H1 (cell line): ENCODE data around the gene BCKDHA. TPM values are rescaled to one million over a fixed set of nuclear protein-coding genes. Genes with fewer than 3 reads are reported as not detected.

ENCODE experiments used
- CTCF ChIA-PET: fragments of 300-600 bp; sonication (Branson Sonifier 250); formaldehyde crosslinking; loops from one replicate; lab custom pipeline; 2021; ENCODE audit not compliant: partially characterized antibody; lab: Charles Lee
- POLR2A ChIA-PET: fragments of 300-600 bp; sonication (Branson Sonifier 250); formaldehyde crosslinking; loops from one replicate; lab custom pipeline; 2021; ENCODE audit warnings: inconsistent platforms; ENCODE audit not compliant: partially characterized antibody; lab: Charles Lee
- DNase-seq, 2 experiments: peaks; one replicate each; pipeline versions ENCODE4 v3.0.0 to v3.0.0-alpha.2; 2010 to 2022; ENCODE audit warnings: low spot score in 2 of 2, low read depth in 1 of 2, mixed read lengths in 1 of 2
- FAIRE-seq: peaks from 2 replicates; lab custom pipeline; 2011; peaks lifted over from hg19 to GRCh38; lab: Jason Lieb, UNC
- H2AFZ ChIP-seq: 2 replicates; pipeline ENCODE4 v1.8.1; 2012; ENCODE audit warnings: low read length, inconsistent platforms
- H2AK5ac ChIP-seq: 2 replicates; pipeline ENCODE4 v1.6.1; 2013; ENCODE audit warnings: low read depth, low read length
- H2BK120ac ChIP-seq: replicated peaks from 2 replicates; pipeline ENCODE3; 2013; ENCODE audit warnings: low read depth, low read length, inconsistent platforms
- H2BK12ac ChIP-seq: 2 replicates; pipeline ENCODE4 v1.6.1; 2013; ENCODE audit warnings: low read depth, low read length
- H2BK15ac ChIP-seq: 2 replicates; pipeline ENCODE4 v1.6.1; 2013; ENCODE audit warnings: low read length
- H2BK20ac ChIP-seq: 2 replicates; pipeline ENCODE4 v1.6.1; 2013; ENCODE audit warnings: low read length
- H2BK5ac ChIP-seq: 2 replicates; pipeline ENCODE4 v1.6.1; 2013; ENCODE audit warnings: low read depth, low read length
- H3K14ac ChIP-seq: 2 replicates; pipeline ENCODE4 v1.6.1; 2013; ENCODE audit warnings: inconsistent platforms; ENCODE audit not compliant: insufficient read length
- H3K18ac ChIP-seq: 2 replicates; pipeline ENCODE4 v1.6.1; 2013; ENCODE audit warnings: low read length; ENCODE audit errors: extremely low read depth
- H3K23ac ChIP-seq: 2 replicates; pipeline ENCODE4 v1.6.1; 2013; ENCODE audit warnings: inconsistent platforms; ENCODE audit not compliant: insufficient read length
- H3K23me2 ChIP-seq: 2 replicates; pipeline ENCODE4 v1.6.1; 2013; ENCODE audit warnings: low read depth, low read length
- H3K27ac ChIP-seq: 2 replicates; pipeline ENCODE4 v1.6.1; 2011; ENCODE audit warnings: low read depth, low read length, inconsistent platforms
- H3K27me3 ChIP-seq, 4 experiments: replicated peaks in 1 of 4; 1 replicate in 1 of 4; 2 replicates in 3 of 4; pipeline versions ENCODE4 v1.6.1 to v1.8.1; 2011 to 2013; ENCODE audit warnings: low read length in 3 of 4, mild to moderate bottlenecking in 3 of 4, inconsistent platforms in 2 of 4, mixed read lengths in 2 of 4, moderate library complexity in 1 of 4; ENCODE audit not compliant: control insufficient read depth in 3 of 4, insufficient read depth in 3 of 4; ENCODE audit errors: extremely low read depth in 1 of 4
- H3K36me3 ChIP-seq, 4 experiments: 2 replicates each; pipeline versions ENCODE4 v1.6.1 to v1.8.1; 2011 to 2013; ENCODE audit warnings: mild to moderate bottlenecking in 4 of 4, low read length in 3 of 4, moderate library complexity in 2 of 4, control low read depth in 1 of 4, inconsistent platforms in 1 of 4; ENCODE audit not compliant: insufficient read depth in 4 of 4, control insufficient read depth in 2 of 4
- H3K4ac ChIP-seq: replicated peaks from 2 replicates; pipeline ENCODE3; 2013; ENCODE audit warnings: low read length, low read depth, mixed read lengths, inconsistent platforms; ENCODE audit not compliant: insufficient read length
- H3K4me1 ChIP-seq, 4 experiments: replicated peaks in 1 of 4; 1 replicate in 1 of 4; 2 replicates in 3 of 4; pipeline versions ENCODE4 v1.6.1 to v1.8.1; 2011 to 2013; ENCODE audit warnings: low read length in 3 of 4, inconsistent platforms in 2 of 4, mixed read lengths in 1 of 4; ENCODE audit not compliant: insufficient read depth in 4 of 4, control insufficient read depth in 3 of 4
- H3K4me2 ChIP-seq, 2 experiments: 2 replicates each; pipeline versions ENCODE4 v1.6.1 to v1.8.1; 2011 to 2013; ENCODE audit warnings: low read depth in 2 of 2, low read length in 2 of 2, control low read depth in 1 of 2, inconsistent platforms in 1 of 2, mild to moderate bottlenecking in 1 of 2; ENCODE audit not compliant: insufficient read depth in 1 of 2
- H3K4me3 ChIP-seq, 4 experiments: fragments of 200-600, 300-600 bp in 1 of 4; sonication (generic), shearing (Covaris generic), sonication (Bioruptor Twin) in 1 of 4; 2 replicates each; pipeline versions ENCODE4 v1.5.1 to v1.8.1; 2011 to 2016; ENCODE audit warnings: low read length in 4 of 4, low read depth in 3 of 4, control low read depth in 2 of 4, inconsistent platforms in 2 of 4, mild to moderate bottlenecking in 2 of 4, mixed read lengths in 1 of 4, moderate library complexity in 1 of 4; ENCODE audit not compliant: insufficient read depth in 2 of 4; ENCODE audit errors: extremely low read depth in 1 of 4
- H3K56ac ChIP-seq: replicated peaks from 2 replicates; pipeline ENCODE3; 2013; ENCODE audit warnings: low read depth, mild to moderate bottlenecking, mixed read lengths, low read length, inconsistent platforms; ENCODE audit not compliant: insufficient read length
- H3K79me1 ChIP-seq: 2 replicates; pipeline ENCODE4 v1.6.1; 2013; ENCODE audit warnings: low read depth, low read length, control low read depth
- H3K79me2 ChIP-seq, 2 experiments: 2 replicates each; pipeline versions ENCODE4 v1.6.1 to v1.8.1; 2012 to 2013; ENCODE audit warnings: low read length in 2 of 2, mild to moderate bottlenecking in 2 of 2, inconsistent platforms in 1 of 2; ENCODE audit not compliant: insufficient read depth in 2 of 2, control insufficient read depth in 1 of 2
- H3K9ac ChIP-seq, 4 experiments: replicated peaks in 1 of 4; 1 replicate in 1 of 4; 2 replicates in 3 of 4; pipeline versions ENCODE4 v1.6.1 to v1.8.1; 2011 to 2013; ENCODE audit warnings: low read depth in 3 of 4, low read length in 3 of 4, control low read depth in 2 of 4, mild to moderate bottlenecking in 2 of 4, moderate library complexity in 2 of 4, inconsistent platforms in 1 of 4; ENCODE audit errors: extremely low read depth in 1 of 4
- H3K9me3 ChIP-seq, 2 experiments: 2 replicates each; pipeline versions ENCODE4 v1.6.1 to v1.8.1; 2012 to 2013; ENCODE audit warnings: mild to moderate bottlenecking in 2 of 2, moderate library complexity in 2 of 2, control low read depth in 1 of 2, inconsistent platforms in 1 of 2, low read depth in 1 of 2, low read length in 1 of 2, mixed read lengths in 1 of 2; ENCODE audit not compliant: insufficient read depth in 2 of 2
- H4K20me1 ChIP-seq, 2 experiments: replicated peaks in 1 of 2; 2 replicates each; pipeline versions ENCODE3 to v1.8.1; 2011 to 2013; ENCODE audit warnings: inconsistent platforms in 2 of 2, low read length in 2 of 2, mild to moderate bottlenecking in 1 of 2; ENCODE audit not compliant: insufficient read depth in 2 of 2, control insufficient read depth in 1 of 2
- H4K5ac ChIP-seq: 2 replicates; pipeline ENCODE4 v1.6.1; 2013; ENCODE audit warnings: low read length, low read depth, mixed read lengths, inconsistent platforms; ENCODE audit not compliant: insufficient read length
- H4K8ac ChIP-seq: 2 replicates; pipeline ENCODE4 v1.8.0; 2013; ENCODE audit warnings: mild to moderate bottlenecking, moderate library complexity, low read length, inconsistent platforms; ENCODE audit not compliant: insufficient read depth; ENCODE audit errors: extremely low read depth
- H4K91ac ChIP-seq: replicated peaks from 2 replicates; pipeline ENCODE3; 2013; ENCODE audit warnings: low read length, mixed read lengths, inconsistent platforms; ENCODE audit not compliant: insufficient read length
- CBX8 ChIP-seq: fragments of 300-800, 300-1000 bp; sonication (generic); IDR thresholded peaks from 2 replicates; pipeline ENCODE4 v1.7.1; 2016; ENCODE audit warnings: low read depth, low read length, borderline replicate concordance
- CHD1 ChIP-seq: IDR thresholded peaks from 2 replicates; pipeline ENCODE4 v1.6.1; 2012; ENCODE audit warnings: low read depth, low read length, improper control_type of control experiment
- CTCF ChIP-seq, 3 experiments: IDR thresholded peaks; 1 replicate in 2 of 3; 2 replicates in 1 of 3; pipeline versions ENCODE4 v1.5.1 to v1.6.1; 2011; ENCODE audit warnings: low read length in 3 of 3, mild to moderate bottlenecking in 3 of 3, inconsistent platforms in 2 of 3, low read depth in 1 of 3, moderate library complexity in 1 of 3; ENCODE audit not compliant: insufficient read depth in 1 of 3; ENCODE audit errors: control extremely low read depth in 1 of 3
- EP300 ChIP-seq, 2 experiments: IDR thresholded peaks; 1 replicate in 1 of 2; 2 replicates in 1 of 2; pipeline ENCODE4 v1.6.1; 2011 to 2012; ENCODE audit warnings: low read depth in 2 of 2, low read length in 2 of 2, mild to moderate bottlenecking in 2 of 2, borderline replicate concordance in 1 of 2, inconsistent platforms in 1 of 2, moderate library complexity in 1 of 2
- HDAC2 ChIP-seq, 2 experiments: fragments of 300-600 bp in 1 of 2; sonication (generic) in 1 of 2; IDR thresholded peaks; 2 replicates each; pipeline ENCODE4 v1.6.1; 2011 to 2012; ENCODE audit warnings: low read depth in 2 of 2, low read length in 2 of 2, mild to moderate bottlenecking in 2 of 2, moderate library complexity in 2 of 2, borderline replicate concordance in 1 of 2, inconsistent platforms in 1 of 2
- SIX5 ChIP-seq: IDR thresholded peaks from 2 replicates; pipeline ENCODE4 v1.6.1; 2011; ENCODE audit warnings: mild to moderate bottlenecking, low read depth, low read length
- YY1 ChIP-seq: IDR thresholded peaks from 2 replicates; pipeline ENCODE4 v1.6.1; 2011; ENCODE audit warnings: low read depth, mild to moderate bottlenecking, low read length
- ZNF274 ChIP-seq: IDR thresholded peaks from 2 replicates; pipeline ENCODE4 v1.7.0; 2012; ENCODE audit warnings: low read length, borderline replicate concordance; ENCODE audit errors: extremely low read depth
- WGBS, 2 experiments: shearing (Covaris generic) in 1 of 2; methylation state at CpG; one replicate each; pipeline versions ENCODE4 v1.1.6 to v1.1.7; 2013 to 2015; ENCODE audit warnings: low lambda C conversion rate in 2 of 2, mixed read lengths in 2 of 2, inconsistent platforms in 1 of 2, low coverage in 1 of 2, missing lambda C conversion rate in 1 of 2; ENCODE audit not compliant: insufficient replicate concordance in 2 of 2, insufficient coverage in 1 of 2, insufficient read length in 1 of 2; ENCODE audit errors: extremely low coverage in 1 of 2, missing lambda C conversion rate in 1 of 2; 5-methylcytosine and 5-hydroxymethylcytosine counted together
- polyA plus RNA-seq, 7 experiments: library from polyadenylated mRNA; depleted of rRNA in 3 of 7; stranded (reverse) in 5 of 7; unstranded in 2 of 7; fragments of >200 nt in 5 of 7; fragments of 200-250 nt in 2 of 7; gene quantifications; 1 replicate in 5 of 7; 2 replicates in 1 of 7; 4 replicates in 1 of 7; pipeline versions ENCODE4 v1.2.1 to v1.2.3, GENCODE V29; 2011 to 2013; ENCODE audit warnings: missing spikeins in 2 of 7, mixed read lengths in 2 of 7
- total RNA-seq: library from RNA; stranded (reverse); fragmentation: NEBNext Ultra II Directional; extraction: Animal tissue kit (Norgen Biotek cat#: 25700); gene quantifications from 2 replicates; pipeline ENCODE4 v1.2.1, GENCODE V29; 2021

Gene BCKDHA
- total and polyA plus RNA-seq, 2 of the 8 experiments (the other 6 are each of a cell fraction or from before 2014, with no cell fraction given) = 14.2 to 69.6 TPM

GRCh38 chr19:41425174-41426115, 27.8 kb downstream of the BCKDHA start:
- H3K14ac ChIP-seq = no peak overlapping the region
- no peak overlapping the region for H2BK120ac ChIP-seq
- H3K9ac ChIP-seq = no peak overlapping the region
- TF ChIP-seq SIX5 (no peak), ZNF274 (no peak), YY1 (no peak), EP300 (IDR thresholded peaks at IDR 0.05; ENCODE audit: borderline replicate concordance in 1 of 2, low read depth in 2 of 2, low read length in 2 of 2) (no peak), CTCF (IDR thresholded peaks at IDR 0.05; ENCODE audit: control extremely low read depth in 1 of 3, insufficient read depth in 1 of 3, low read depth in 1 of 3, low read length in 3 of 3) (no peak), CHD1 (no peak), HDAC2 (IDR thresholded peaks at IDR 0.05; ENCODE audit: borderline replicate concordance in 1 of 2, low read depth in 2 of 2, low read length in 2 of 2) (no peak), CBX8 (no peak)

More at GRCh38 chr19:41425174-41426115, 27.8 kb downstream of the BCKDHA start:
- ChIA-PET CTCF (interaction anchor here (1.4 to 3.8 kb wide), 4 partner anchors 10 to 145 kb away, joined by 3 to 34 read pairs (median 4); partner anchors contain the start of gene DMAC2), POLR2A (interaction anchor here (1.0 to 5.1 kb wide), 3 partner anchors 12 to 33 kb away, joined by 4 to 87 read pairs (median 5); partner anchors contain the start of gene DMAC2)
- Histone ChIP-seq H4K20me1 (no peaks in the 10 kb centered on the region), H3K36me3 (peaks cover 0 to 3% (median 2%) of the 10 kb centered on the region in 4 experiments; a peak in 3 of 8 replicates), H2BK12ac (no peak overlapping the region), H3K23ac (no peak overlapping the region), H4K5ac (no peak overlapping the region), H3K4me1 (peaks cover 0 to 18% (median 4%) of the 10 kb centered on the region in 4 experiments; a peak in 5 of 7 replicates), H3K4me2 (no peak overlapping the region), H2BK5ac (no peak overlapping the region), H4K8ac (no peak overlapping the region; the same call in 1 of the 2 replicates), H3K27ac (no peak overlapping the region), H3K79me1 (no peaks in the 10 kb centered on the region), H2AK5ac (no peak overlapping the region), H3K27me3 (no peaks in the 10 kb centered on the region), H2BK15ac (no peak overlapping the region), H3K79me2 (no peaks in the 10 kb centered on the region), H4K91ac (no peak overlapping the region), H3K4ac (no peak overlapping the region), H2BK20ac (no peak overlapping the region), H2AFZ (no peak overlapping the region), H3K23me2 (peaks cover 10% of the 10 kb centered on the region), H3K9me3 (no peaks in the 10 kb centered on the region), H3K18ac (no peak overlapping the region), H3K4me3 (no peak overlapping the region), H3K56ac (no peak overlapping the region)
- FAIRE-seq = no peak
- WGBS, 2 experiments = 88% methylated on average over 22 of the region's 28 CpGs; no CpG with 5 or more reads in 1 of the 2 experiments
- no peak for DNase-seq
